Measurements from ENCODE around the gene MAB21L1.

DNA sequence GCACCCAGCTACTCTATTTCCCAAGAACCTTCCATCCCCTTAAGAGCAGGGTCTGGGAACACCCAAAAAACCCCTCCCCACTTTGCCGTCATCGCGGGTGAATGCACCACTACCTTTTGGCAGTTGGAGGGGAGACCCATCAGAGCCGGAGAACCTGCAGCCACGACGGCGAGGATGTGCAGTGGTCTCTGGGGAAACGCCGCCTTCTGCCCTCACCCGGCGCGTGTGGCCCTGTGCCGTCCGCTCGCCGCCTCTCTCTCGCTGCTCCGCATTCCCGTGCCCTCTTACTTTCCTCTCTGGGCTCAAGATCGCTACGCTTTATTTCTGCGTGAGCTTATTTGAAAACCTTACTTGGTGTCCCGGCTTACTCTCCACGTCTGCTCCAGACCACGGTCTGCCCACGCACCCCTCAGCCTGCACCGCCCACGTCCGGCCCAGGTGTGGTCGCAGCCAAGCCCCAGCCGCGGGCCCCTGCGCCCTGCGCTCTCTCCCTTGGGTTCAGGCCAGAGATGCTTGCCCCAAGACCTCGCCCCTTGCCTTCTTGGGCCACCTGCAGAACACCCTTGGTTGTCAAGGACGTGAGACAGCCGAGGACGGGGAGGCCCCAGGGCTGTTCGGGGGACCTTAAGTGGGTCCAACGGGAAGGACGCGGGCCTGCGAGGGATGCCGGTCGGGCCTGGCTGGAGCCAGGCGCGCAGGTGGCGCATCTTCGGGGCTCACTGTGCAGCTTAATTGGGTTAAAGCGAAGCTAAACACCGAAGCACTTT, 2.0 kb upstream of the MAB21L1 start:
- TF ChIP-seq POLR2A (IDR thresholded peaks at IDR 0.05): no peak
- TF ChIP-seq, protein P1, sequence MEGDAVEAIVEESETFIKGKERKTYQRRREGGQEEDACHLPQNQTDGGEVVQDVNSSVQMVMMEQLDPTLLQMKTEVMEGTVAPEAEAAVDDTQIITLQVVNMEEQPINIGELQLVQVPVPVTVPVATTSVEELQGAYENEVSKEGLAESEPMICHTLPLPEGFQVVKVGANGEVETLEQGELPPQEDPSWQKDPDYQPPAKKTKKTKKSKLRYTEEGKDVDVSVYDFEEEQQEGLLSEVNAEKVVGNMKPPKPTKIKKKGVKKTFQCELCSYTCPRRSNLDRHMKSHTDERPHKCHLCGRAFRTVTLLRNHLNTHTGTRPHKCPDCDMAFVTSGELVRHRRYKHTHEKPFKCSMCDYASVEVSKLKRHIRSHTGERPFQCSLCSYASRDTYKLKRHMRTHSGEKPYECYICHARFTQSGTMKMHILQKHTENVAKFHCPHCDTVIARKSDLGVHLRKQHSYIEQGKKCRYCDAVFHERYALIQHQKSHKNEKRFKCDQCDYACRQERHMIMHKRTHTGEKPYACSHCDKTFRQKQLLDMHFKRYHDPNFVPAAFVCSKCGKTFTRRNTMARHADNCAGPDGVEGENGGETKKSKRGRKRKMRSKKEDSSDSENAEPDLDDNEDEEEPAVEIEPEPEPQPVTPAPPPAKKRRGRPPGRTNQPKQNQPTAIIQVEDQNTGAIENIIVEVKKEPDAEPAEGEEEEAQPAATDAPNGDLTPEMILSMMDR (IDR thresholded peaks at IDR 0.05): no peak
